HCT116 (cell line): Measurements from ENCODE around the gene GPR17.

Source experiments
- CBX3 ChIP-seq: IDR thresholded peaks from 2 replicates; pipeline ENCODE4 v1.6.1; 2012; ENCODE audit warnings: low read depth
- EZH2 ChIP-seq: fragments of 200-600 bp; sonication (generic); IDR thresholded peaks from 2 replicates; pipeline ENCODE4 v1.6.1; 2017; ENCODE audit warnings: antibody characterized with exemption, mixed run types
- EZH2phosphoT487 ChIP-seq: fragments of 200-600 bp; IDR thresholded peaks from 2 replicates; pipeline ENCODE4 v1.6.1; 2018; ENCODE audit warnings: antibody characterized with exemption, borderline replicate concordance
- FOSL1 ChIP-seq: IDR thresholded peaks from 2 replicates; pipeline ENCODE4 v1.6.1; 2012; ENCODE audit warnings: low read depth
- JUND ChIP-seq: IDR thresholded peaks from 2 replicates; pipeline ENCODE4 v1.6.1; 2012
- POLR2A ChIP-seq: IDR thresholded peaks from 2 replicates; pipeline ENCODE4 v1.7.0; 2011; ENCODE audit warnings: borderline replicate concordance; ENCODE audit not compliant: insufficient read depth, insufficient read length; ENCODE audit errors: extremely low read depth
- POLR2AphosphoS5 ChIP-seq: IDR thresholded peaks from 2 replicates; pipeline ENCODE4 v1.6.1; 2011; ENCODE audit warnings: mild to moderate bottlenecking, low read depth, low read length, moderate library complexity
- SRF ChIP-seq: IDR thresholded peaks from 2 replicates; pipeline ENCODE4 v1.6.1; 2012; ENCODE audit warnings: low read depth
- TCF7L2 ChIP-seq: IDR thresholded peaks from 2 replicates; pipeline ENCODE4 v1.7.0; 2011; ENCODE audit warnings: borderline replicate concordance, inconsistent platforms; ENCODE audit not compliant: insufficient read depth, insufficient read length; ENCODE audit errors: extremely low read depth
- ZFX ChIP-seq: fragments of 450-650 bp; IDR thresholded peaks from 2 replicates; pipeline ENCODE4 v1.6.1; 2017
- ZNF274 ChIP-seq: fragments of 200-500 bp; sonication (Bioruptor generic); IDR thresholded peaks from 2 replicates; pipeline ENCODE4 v1.6.1; 2014; ENCODE audit warnings: mild to moderate bottlenecking, low read depth, low read length, inconsistent platforms
- TF ChIP-seq, protein P1 (sequence below), 3 experiments: fragments of 200-600 bp in 1 of 3; sonication (generic) in 1 of 3; IDR thresholded peaks in 2 of 3; conservative IDR thresholded peaks in 1 of 3; 2 replicates each; pipeline ENCODE4 v1.5.1; 2012 to 2017; ENCODE audit warnings: low read depth in 2 of 3, low read length in 2 of 3, antibody characterized with exemption in 1 of 3, borderline replicate concordance in 1 of 3, control low read depth in 1 of 3, mild to moderate bottlenecking in 1 of 3, mixed read lengths in 1 of 3, mixed run types in 1 of 3, moderate library complexity in 1 of 3; ENCODE audit not compliant: insufficient read depth in 1 of 3
- TF ChIP-seq, protein P2 (sequence below): IDR thresholded peaks from 2 replicates; pipeline ENCODE4 v1.6.1; 2012
- TF ChIP-seq, protein P3 (sequence below): IDR thresholded peaks from 2 replicates; pipeline ENCODE4 v1.6.1; 2012

DNA sequence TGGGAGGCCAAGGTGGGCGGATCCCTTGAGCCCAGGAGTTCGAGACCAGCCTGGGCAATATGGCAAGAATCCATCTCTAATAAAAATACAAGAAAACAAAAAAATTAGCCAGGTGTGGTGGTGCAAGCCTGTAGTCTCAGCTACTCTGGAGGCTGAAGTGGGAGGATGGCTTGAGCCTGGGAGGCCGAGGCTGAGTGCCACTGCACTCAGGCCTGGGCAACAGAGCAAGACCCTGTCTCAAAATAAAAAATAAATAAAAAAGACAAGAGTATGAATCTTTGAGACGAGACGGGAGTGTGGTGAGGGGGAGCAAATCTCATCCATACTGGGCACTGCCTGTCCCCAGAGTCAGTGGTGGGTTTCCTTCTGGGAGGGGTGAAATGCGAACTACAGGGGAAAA lies 12.2 kb downstream of the GPR17 start:
- no peak for TF ChIP-seq FOSL1
- TF ChIP-seq, protein P1, sequence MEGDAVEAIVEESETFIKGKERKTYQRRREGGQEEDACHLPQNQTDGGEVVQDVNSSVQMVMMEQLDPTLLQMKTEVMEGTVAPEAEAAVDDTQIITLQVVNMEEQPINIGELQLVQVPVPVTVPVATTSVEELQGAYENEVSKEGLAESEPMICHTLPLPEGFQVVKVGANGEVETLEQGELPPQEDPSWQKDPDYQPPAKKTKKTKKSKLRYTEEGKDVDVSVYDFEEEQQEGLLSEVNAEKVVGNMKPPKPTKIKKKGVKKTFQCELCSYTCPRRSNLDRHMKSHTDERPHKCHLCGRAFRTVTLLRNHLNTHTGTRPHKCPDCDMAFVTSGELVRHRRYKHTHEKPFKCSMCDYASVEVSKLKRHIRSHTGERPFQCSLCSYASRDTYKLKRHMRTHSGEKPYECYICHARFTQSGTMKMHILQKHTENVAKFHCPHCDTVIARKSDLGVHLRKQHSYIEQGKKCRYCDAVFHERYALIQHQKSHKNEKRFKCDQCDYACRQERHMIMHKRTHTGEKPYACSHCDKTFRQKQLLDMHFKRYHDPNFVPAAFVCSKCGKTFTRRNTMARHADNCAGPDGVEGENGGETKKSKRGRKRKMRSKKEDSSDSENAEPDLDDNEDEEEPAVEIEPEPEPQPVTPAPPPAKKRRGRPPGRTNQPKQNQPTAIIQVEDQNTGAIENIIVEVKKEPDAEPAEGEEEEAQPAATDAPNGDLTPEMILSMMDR (IDR thresholded peaks at IDR 0.05 in 2 of 3, conservative IDR thresholded peaks at IDR 0.05 in 1 of 3; ENCODE audit: borderline replicate concordance in 1 of 3, insufficient read depth in 1 of 3, low read depth in 2 of 3, low read length in 2 of 3), result no peak
- TF ChIP-seq POLR2A, result no peak
- TF ChIP-seq, protein P2, sequence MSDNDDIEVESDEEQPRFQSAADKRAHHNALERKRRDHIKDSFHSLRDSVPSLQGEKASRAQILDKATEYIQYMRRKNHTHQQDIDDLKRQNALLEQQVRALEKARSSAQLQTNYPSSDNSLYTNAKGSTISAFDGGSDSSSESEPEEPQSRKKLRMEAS, result no peak
- no peak for TF ChIP-seq ZFX
- no peak for TF ChIP-seq ZNF274
- no peak for TF ChIP-seq EZH2phosphoT487
- no peak for TF ChIP-seq CBX3
- no peak for TF ChIP-seq SRF
- TF ChIP-seq EZH2, result no peak
- TF ChIP-seq, protein P3, sequence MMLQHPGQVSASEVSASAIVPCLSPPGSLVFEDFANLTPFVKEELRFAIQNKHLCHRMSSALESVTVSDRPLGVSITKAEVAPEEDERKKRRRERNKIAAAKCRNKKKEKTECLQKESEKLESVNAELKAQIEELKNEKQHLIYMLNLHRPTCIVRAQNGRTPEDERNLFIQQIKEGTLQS, result no peak
- no peak for TF ChIP-seq JUND
- no peak for TF ChIP-seq POLR2AphosphoS5
- TF ChIP-seq TCF7L2, result no peak
